Naive B cell (primary cell): ENCODE data around the gene TBC1D22A. TPM values are rescaled to one million over a fixed set of nuclear protein-coding genes. Genes with fewer than 3 reads are reported as not detected.
A peak's percentile ranks its signal among the peaks of the same experiment; 100 is the strongest.

Experiments
- ATAC-seq, 2 donors: fragments of 150-1000 bp; cut with Tn5 transposase; 2 replicates each; pipeline ENCODE4 v1.10.0; 2021; ENCODE audit warnings: low read depth in 2 of 2, mild to moderate bottlenecking in 2 of 2, moderate library complexity in 2 of 2
- DNase-seq: peaks from one replicate; pipeline ENCODE4 v3.0.0; 2022
- H3K27ac Mint-ChIP-seq, 6 donors: one replicate each; pipeline ENCODE4 v1.8.0; 2020 to 2022; ENCODE audit warnings: mild to moderate bottlenecking in 6 of 6, mixed read lengths in 6 of 6, moderate library complexity in 5 of 6, inconsistent platforms in 2 of 6
- H3K27me3 Mint-ChIP-seq, 3 donors: one replicate each; pipeline ENCODE4 v1.8.0; 2021 to 2022; ENCODE audit warnings: mixed read lengths in 3 of 3, mild to moderate bottlenecking in 1 of 3
- H3K36me3 Mint-ChIP-seq, 2 donors: one replicate each; pipeline ENCODE4 v1.8.0; 2020 to 2022; ENCODE audit warnings: mixed read lengths in 2 of 2, inconsistent platforms in 1 of 2, mild to moderate bottlenecking in 1 of 2
- H3K4me1 Mint-ChIP-seq, 3 donors: one replicate each; pipeline ENCODE4 v1.8.0; 2020 to 2022; ENCODE audit warnings: mixed read lengths in 3 of 3, inconsistent platforms in 1 of 3, mild to moderate bottlenecking in 1 of 3, moderate library complexity in 1 of 3
- H3K4me3 Mint-ChIP-seq, 8 donors: one replicate each; pipeline ENCODE4 v1.8.0; 2020 to 2022; ENCODE audit warnings: mild to moderate bottlenecking in 8 of 8, mixed read lengths in 8 of 8, moderate library complexity in 8 of 8, inconsistent platforms in 2 of 8
- H3K9me3 Mint-ChIP-seq, 7 donors: one replicate each; pipeline ENCODE4 v1.8.0; 2020 to 2022; ENCODE audit warnings: mixed read lengths in 7 of 7, mild to moderate bottlenecking in 5 of 7, inconsistent platforms in 2 of 7, moderate library complexity in 1 of 7
- polyA plus RNA-seq, 6 donors: library from polyadenylated mRNA; unstranded; fragments of 300-500 nt; fragmentation: Illumina TruSeq; gene quantifications; one replicate each; pipeline ENCODE4 v1.2.3, GENCODE V29; 2021; ENCODE audit warnings: low read depth in 6 of 6

The TBC1D22A gene
- polyA plus RNA-seq, 6 donors from 2014 or later: 47.2 to 74.5 (median 62.6) TPM

- Mint-ChIP-seq H3K36me3 (no peaks in the 10 kb centered on the region), H3K27me3 (peaks cover 0 to 3% (median 0%) of the 10 kb centered on the region in 3 donors), H3K9me3 (no peaks in the 10 kb centered on the region), H3K4me3 (no peak overlapping the region), H3K4me1 (no peaks in the 10 kb centered on the region), H3K27ac (no peak overlapping the region)
- no peak for ATAC-seq
- no peak for DNase-seq
These were observed 436.4 kb downstream of the TBC1D22A start for GRCh38 chr22:47198801-47199251.

GRCh38 chr22:47199261-47199978 is 437.0 kb downstream of the TBC1D22A start:
- ATAC-seq: no peak

GRCh38 chr22:47199979-47200272 is 437.5 kb downstream of the TBC1D22A start:
- no peak for ATAC-seq
- H3K4me3 Mint-ChIP-seq: no peak overlapping the region
- H3K9me3 Mint-ChIP-seq: no peaks in the 10 kb centered on the region
- peak overlapping the region in 1 of 6 donors; percentile 33 for H3K27ac Mint-ChIP-seq
- peaks cover 0 to 14% (median 0%) of the 10 kb centered on the region in 3 donors for H3K27me3 Mint-ChIP-seq
- H3K4me1 Mint-ChIP-seq: no peaks in the 10 kb centered on the region
- DNase-seq: no peak
- H3K36me3 Mint-ChIP-seq: no peaks in the 10 kb centered on the region

More at GRCh38 chr22:47199261-47199978, 437.0 kb downstream of the TBC1D22A start:
- H3K4me3 Mint-ChIP-seq: no peak overlapping the region
- DNase-seq: no peak
- H3K27ac Mint-ChIP-seq: peak overlapping the region in 1 of 6 donors; percentile 57
- H3K4me1 Mint-ChIP-seq: no peaks in the 10 kb centered on the region
- H3K27me3 Mint-ChIP-seq: peaks cover 0 to 9% (median 0%) of the 10 kb centered on the region in 3 donors
- H3K36me3 Mint-ChIP-seq: no peaks in the 10 kb centered on the region
- no peaks in the 10 kb centered on the region for H3K9me3 Mint-ChIP-seq

GRCh38 chr22:47200273-47201051 is 438.0 kb downstream of the TBC1D22A start:
- H3K36me3 Mint-ChIP-seq: no peaks in the 10 kb centered on the region
- peaks cover 0 to 19% (median 4%) of the 10 kb centered on the region in 3 donors for H3K27me3 Mint-ChIP-seq
- H3K27ac Mint-ChIP-seq: peak overlapping the region in 4 of 6 donors; percentile 33 to 76 (median 62)
- H3K4me1 Mint-ChIP-seq: no peaks in the 10 kb centered on the region
- H3K9me3 Mint-ChIP-seq: no peaks in the 10 kb centered on the region
- no peak for DNase-seq
- no peak overlapping the region for H3K4me3 Mint-ChIP-seq
- ATAC-seq: no peak

- no peak for DNase-seq
- Mint-ChIP-seq H3K4me1 (no peaks in the 10 kb centered on the region), H3K9me3 (no peaks in the 10 kb centered on the region), H3K36me3 (no peaks in the 10 kb centered on the region), H3K27ac (no peak overlapping the region), H3K4me3 (no peak overlapping the region), H3K27me3 (peaks cover 0 to 19% (median 5%) of the 10 kb centered on the region in 3 donors)
- no peak for ATAC-seq
These were observed 438.9 kb downstream of the TBC1D22A start for GRCh38 chr22:47201186-47201995.

- H3K4me1 Mint-ChIP-seq: no peaks in the 10 kb centered on the region
- no peaks in the 10 kb centered on the region for H3K9me3 Mint-ChIP-seq
- H3K36me3 Mint-ChIP-seq: no peaks in the 10 kb centered on the region
- no peak for ATAC-seq
- no peak for DNase-seq
- peak overlapping the region in 1 of 8 donors; percentile 7 for H3K4me3 Mint-ChIP-seq
- H3K27me3 Mint-ChIP-seq: peaks cover 0 to 19% (median 5%) of the 10 kb centered on the region in 3 donors
- H3K27ac Mint-ChIP-seq: no peak overlapping the region
These were observed 439.8 kb downstream of the TBC1D22A start for GRCh38 chr22:47201996-47202818.

GRCh38 chr22:47202819-47203553 is 440.5 kb downstream of the TBC1D22A start:
- Mint-ChIP-seq H3K9me3 (no peaks in the 10 kb centered on the region), H3K4me3 (peak overlapping the region in 1 of 8 donors; percentile 7), H3K27ac (peak overlapping the region in 2 of 6 donors; percentile 63 to 80), H3K4me1 (no peaks in the 10 kb centered on the region), H3K27me3 (peaks cover 0 to 19% (median 6%) of the 10 kb centered on the region in 3 donors), H3K36me3 (no peaks in the 10 kb centered on the region)
- DNase-seq: no peak
- ATAC-seq: no peak

- no peaks in the 10 kb centered on the region for H3K9me3 Mint-ChIP-seq
- H3K27me3 Mint-ChIP-seq: peaks cover 0 to 19% (median 12%) of the 10 kb centered on the region in 3 donors
- DNase-seq: no peak
- H3K4me1 Mint-ChIP-seq: no peaks in the 10 kb centered on the region
- H3K36me3 Mint-ChIP-seq: no peaks in the 10 kb centered on the region
- H3K4me3 Mint-ChIP-seq: no peak overlapping the region
- H3K27ac Mint-ChIP-seq: peak overlapping the region in 1 of 6 donors; percentile 63
- no peak for ATAC-seq
These were observed 441.1 kb downstream of the TBC1D22A start for GRCh38 chr22:47203554-47203991.

GRCh38 chr22:47204002-47204979 is 441.8 kb downstream of the TBC1D22A start:
- no peak for ATAC-seq
- Mint-ChIP-seq H3K27me3 (peaks cover 0 to 19% (median 12%) of the 10 kb centered on the region in 3 donors), H3K4me1 (no peaks in the 10 kb centered on the region), H3K36me3 (no peaks in the 10 kb centered on the region), H3K9me3 (no peaks in the 10 kb centered on the region), H3K4me3 (peak overlapping the region in 3 of 8 donors; percentile 2 to 64 (median 45)), H3K27ac (peak overlapping the region in 1 of 6 donors; percentile 83)
- no peak for DNase-seq

- Mint-ChIP-seq H3K4me1 (no peaks in the 10 kb centered on the region), H3K4me3 (no peak overlapping the region), H3K36me3 (no peaks in the 10 kb centered on the region), H3K9me3 (no peaks in the 10 kb centered on the region), H3K27me3 (peaks cover 0 to 19% (median 12%) of the 10 kb centered on the region in 3 donors), H3K27ac (no peak overlapping the region)
- DNase-seq (no peak), ATAC-seq (no peak)
These were observed 442.6 kb downstream of the TBC1D22A start for GRCh38 chr22:47205081-47205491.

- DNase-seq (no peak), ATAC-seq (no peak)
- Mint-ChIP-seq H3K4me1 (no peaks in the 10 kb centered on the region), H3K36me3 (no peaks in the 10 kb centered on the region), H3K9me3 (no peaks in the 10 kb centered on the region), H3K27me3 (peaks cover 0 to 19% (median 12%) of the 10 kb centered on the region in 3 donors), H3K27ac (peak overlapping the region in 1 of 6 donors; percentile 12), H3K4me3 (peak overlapping the region in 1 of 8 donors; percentile 67)
These were observed 443.1 kb downstream of the TBC1D22A start for GRCh38 chr22:47205554-47205953.
